GM10248 (cell line): Measurements from ENCODE around the gene CDR2L.
"Not testable (repeated sequence)": the region's sequence is repeated elsewhere in the genome, so short reads cannot be mapped to it uniquely, and the experiment has no call there.

Source experiments
- CTCF ChIA-PET: fragments of 300-600 bp; sonication (Branson Sonifier 250); formaldehyde crosslinking; extraction: SDS; loops from one replicate; lab custom pipeline; 2021; ENCODE audit warnings: antibody characterized with exemption; lab: Yijun Ruan, JAX
- POLR2A ChIA-PET: fragments of 350-650 bp; sonication (Branson Sonifier 250); formaldehyde crosslinking; extraction: SDS; loops from one replicate; lab custom pipeline; 2020; ENCODE audit warnings: antibody characterized with exemption; lab: Yijun Ruan, JAX
- DNase-seq: peaks from one replicate; pipeline ENCODE4 v3.0.0; 2012; ENCODE audit errors: extremely low spot score
- TF ChIP-seq, protein P1 (sequence below): IDR thresholded peaks from 2 replicates; pipeline ENCODE4 v1.5.1; 2012; ENCODE audit warnings: mild to moderate bottlenecking, low read depth; ENCODE audit errors: extremely low read depth, missing control alignments, control extremely low read depth

Gene CDR2L

DNA sequence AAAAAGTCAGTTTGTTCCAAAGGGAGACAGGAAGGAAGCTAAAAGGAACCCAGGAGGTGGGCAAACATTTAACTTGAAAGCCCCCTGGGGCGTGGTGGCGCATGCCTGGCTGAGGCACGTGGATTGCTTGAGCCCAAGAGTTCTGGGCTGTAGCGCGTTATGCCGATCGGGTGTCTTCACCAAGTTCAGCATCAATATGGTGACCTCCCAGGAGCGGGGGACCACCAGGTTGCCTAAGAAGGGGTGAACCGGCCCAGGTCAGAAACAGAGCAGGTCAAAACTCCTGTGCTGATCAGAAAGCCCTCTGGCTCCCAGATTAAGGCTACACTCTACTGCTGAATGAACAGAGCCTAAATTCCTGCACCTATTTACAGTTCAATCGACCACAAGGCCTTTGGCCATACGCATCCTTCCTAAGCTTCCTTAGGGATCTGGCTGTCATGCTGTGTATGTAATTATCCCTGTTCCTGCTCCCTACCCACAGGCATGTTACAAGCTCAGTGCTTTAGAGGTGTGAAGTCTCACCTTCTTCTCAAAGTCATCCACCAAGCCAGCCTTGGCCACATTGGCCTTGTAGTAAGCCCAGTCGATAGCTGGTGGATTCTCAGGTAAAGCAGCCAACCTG is 54.3 kb downstream of the CDR2L start:
- POLR2A ChIA-PET = no interaction called here
- CTCF ChIA-PET = interaction anchor here (1.0 to 2.0 kb wide), 4 partner anchors 13 to 72 kb away, joined by 3 to 7 read pairs (median 4); no protein-coding TSS in a partner anchor
- no peak for DNase-seq

GRCh38 chr17:75043789-75044188 is 56.4 kb downstream of the CDR2L start:
- CTCF ChIA-PET = interaction anchor here (1.4 kb wide), 1 partner anchor 88 kb away, joined by 3 read pairs; the partner anchor contains the start of gene NT5C
- DNase-seq, POLR2A ChIA-PET: not testable (repeated sequence)

More for the DNA sequence above, 54.3 kb downstream of the CDR2L start:
- TF ChIP-seq, protein P1, sequence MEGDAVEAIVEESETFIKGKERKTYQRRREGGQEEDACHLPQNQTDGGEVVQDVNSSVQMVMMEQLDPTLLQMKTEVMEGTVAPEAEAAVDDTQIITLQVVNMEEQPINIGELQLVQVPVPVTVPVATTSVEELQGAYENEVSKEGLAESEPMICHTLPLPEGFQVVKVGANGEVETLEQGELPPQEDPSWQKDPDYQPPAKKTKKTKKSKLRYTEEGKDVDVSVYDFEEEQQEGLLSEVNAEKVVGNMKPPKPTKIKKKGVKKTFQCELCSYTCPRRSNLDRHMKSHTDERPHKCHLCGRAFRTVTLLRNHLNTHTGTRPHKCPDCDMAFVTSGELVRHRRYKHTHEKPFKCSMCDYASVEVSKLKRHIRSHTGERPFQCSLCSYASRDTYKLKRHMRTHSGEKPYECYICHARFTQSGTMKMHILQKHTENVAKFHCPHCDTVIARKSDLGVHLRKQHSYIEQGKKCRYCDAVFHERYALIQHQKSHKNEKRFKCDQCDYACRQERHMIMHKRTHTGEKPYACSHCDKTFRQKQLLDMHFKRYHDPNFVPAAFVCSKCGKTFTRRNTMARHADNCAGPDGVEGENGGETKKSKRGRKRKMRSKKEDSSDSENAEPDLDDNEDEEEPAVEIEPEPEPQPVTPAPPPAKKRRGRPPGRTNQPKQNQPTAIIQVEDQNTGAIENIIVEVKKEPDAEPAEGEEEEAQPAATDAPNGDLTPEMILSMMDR = no peak

DNA sequence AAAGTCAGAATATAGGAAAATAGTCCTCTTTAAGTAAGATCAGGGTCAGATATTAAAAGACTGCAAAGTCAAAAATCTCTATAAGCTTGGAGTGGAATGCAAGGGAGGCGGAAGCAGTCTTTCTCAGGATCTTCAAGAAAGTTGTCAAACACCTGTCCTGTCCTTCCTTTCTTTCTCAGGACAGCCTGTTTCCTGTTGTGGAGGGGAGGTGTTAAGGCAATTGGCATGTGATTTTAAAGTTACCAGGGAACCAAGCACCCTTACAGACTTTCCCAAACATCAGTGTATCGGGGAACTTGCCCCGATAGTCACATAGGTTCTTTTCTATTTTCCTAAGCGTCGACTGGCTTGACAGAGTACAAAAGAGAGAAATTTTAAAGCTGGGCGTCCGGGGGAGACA is 57.3 kb downstream of the CDR2L start:
- TF ChIP-seq, protein P1 = no peak
- CTCF ChIA-PET = no interaction called here
- POLR2A ChIA-PET = interaction anchor here (0.6 kb wide), 1 partner anchor 110 kb away, joined by 3 read pairs; the partner anchor contains the start of gene JPT1
- DNase-seq = no peak

- CTCF ChIA-PET, POLR2A ChIA-PET, DNase-seq: not testable (repeated sequence)
Measured at GRCh38 chr17:75045946-75046406, 58.5 kb downstream of the CDR2L start.

DNA sequence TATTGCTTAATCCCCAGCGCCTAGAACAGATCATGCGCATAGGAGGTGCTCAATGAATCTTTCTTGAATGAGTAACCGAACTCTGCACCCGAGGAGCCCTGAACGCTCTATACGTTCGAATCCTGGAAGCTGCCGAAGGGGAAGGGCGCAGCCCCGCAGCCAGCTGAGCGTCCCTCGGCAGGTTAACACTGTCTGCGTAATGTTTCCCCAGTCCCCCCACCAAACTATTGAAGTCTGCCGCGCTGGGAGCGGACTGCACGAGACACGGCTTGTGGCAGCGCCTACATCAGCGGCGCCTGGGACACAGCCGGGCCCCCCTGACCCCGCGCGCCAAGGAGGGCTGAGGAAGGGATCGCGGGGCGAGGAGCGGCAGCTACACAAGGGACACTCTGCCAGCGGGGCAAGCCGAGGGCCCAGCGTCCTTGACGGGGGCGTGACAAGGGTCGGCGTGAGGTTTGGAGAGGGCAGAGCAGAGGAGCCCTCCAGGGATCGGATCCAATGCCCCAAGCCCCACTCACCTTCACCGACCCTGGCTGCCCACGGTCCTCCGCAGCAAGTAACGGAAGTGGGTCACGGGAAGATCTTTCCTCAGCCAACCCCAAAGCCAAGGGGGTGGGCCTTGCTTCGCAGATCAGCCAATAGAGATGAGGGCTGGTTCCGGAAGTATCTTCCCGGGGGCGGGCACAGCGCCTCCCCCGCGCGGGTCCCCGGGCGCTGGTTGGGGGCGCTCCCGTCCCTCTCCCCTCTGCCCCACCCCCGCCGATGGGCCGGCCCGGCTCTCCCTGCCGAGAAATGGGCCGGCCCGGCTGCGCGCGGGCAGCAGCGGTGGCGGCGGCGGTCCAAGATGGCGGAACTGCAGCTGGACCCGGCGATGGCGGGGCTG is 59.2 kb downstream of the CDR2L start, which contains the start of the genes ATP5PD and KCTD2:
Gene ATP5PD, minus strand, starts transcription at position 563 of the 883 bp plus-strand sequence. CDS start 4,319 bp downstream, outside the sequence.
Gene KCTD2, plus strand, starts transcription at position 819 of the 883 bp plus-strand sequence. Its CDS starts 26 bp downstream, at position 845.
- CTCF ChIA-PET = interaction anchor here (2.5 to 2.9 kb wide), 2 partner anchors 8 to 67 kb away, joined by 12 to 13 read pairs; no protein-coding TSS in a partner anchor
- TF ChIP-seq, protein P1 = no peak
- peak; percentile 99 for DNase-seq
- POLR2A ChIA-PET = interaction anchor here (1.0 kb wide), 1 partner anchor 35 kb away, joined by 3 read pairs; no protein-coding TSS in a partner anchor

- ChIA-PET CTCF (interaction anchor here (1.4 to 2.9 kb wide), 3 partner anchors 9 to 66 kb away, joined by 4 to 13 read pairs (median 12); no protein-coding TSS in a partner anchor), POLR2A (interaction anchor here (0.6 to 1.4 kb wide), 3 partner anchors 9 to 34 kb away, joined by 3 to 4 read pairs (median 3); no protein-coding TSS in a partner anchor)
- no peak for DNase-seq
- TF ChIP-seq, protein P1 = no peak
Measured at GRCh38 chr17:75047398-75048098, 60.1 kb downstream of the CDR2L start.
